Spleen (tissue), 11 donors: ENCODE data around the gene XKRX. TPM values are rescaled to one million over a fixed set of nuclear protein-coding genes. Genes with fewer than 3 reads are reported as not detected.
A peak's percentile ranks its signal among the peaks of the same experiment; 100 is the strongest.

Experiments used
- DNase-seq: peaks from one replicate; pipeline ENCODE4 v3.0.0-alpha.2; 2020
- H3K27ac ChIP-seq, 8 donors: fragments of 200-600 bp; sonication (generic) in 7 of 8; 1 replicate in 4 of 8; 2 replicates in 4 of 8; pipeline versions ENCODE4 v1.5.0 to v1.8.0; 2016 to 2021; ENCODE audit warnings: inconsistent platforms in 4 of 8, mild to moderate bottlenecking in 4 of 8, moderate library complexity in 1 of 8
- H3K27me3 ChIP-seq, 7 donors: fragments of 200-600 bp; sonication (generic) in 6 of 7; replicated peaks in 1 of 7; 1 replicate in 4 of 7; 2 replicates in 3 of 7; pipeline versions ENCODE4 v1.5.0 to v1.8.0; 2016 to 2021; ENCODE audit warnings: inconsistent platforms in 3 of 7, mild to moderate bottlenecking in 1 of 7
- H3K36me3 ChIP-seq, 6 donors: fragments of 200-600 bp; sonication (generic) in 5 of 6; 1 replicate in 4 of 6; 2 replicates in 2 of 6; pipeline versions ENCODE4 v1.5.0 to v1.8.0; 2016 to 2021; ENCODE audit warnings: inconsistent platforms in 2 of 6
- H3K4me1 ChIP-seq, 6 donors: fragments of 200-600 bp; sonication (generic) in 5 of 6; 1 replicate in 3 of 6; 2 replicates in 3 of 6; pipeline versions ENCODE4 v1.5.0 to v1.8.0; 2016 to 2021; ENCODE audit warnings: inconsistent platforms in 3 of 6
- H3K4me3 ChIP-seq, 8 donors: fragments of 200-600 bp; sonication (generic) in 7 of 8; 1 replicate in 4 of 8; 2 replicates in 4 of 8; pipeline versions ENCODE4 v1.5.0 to v1.8.0; 2016 to 2021; ENCODE audit warnings: inconsistent platforms in 4 of 8, mild to moderate bottlenecking in 4 of 8, moderate library complexity in 2 of 8
- H3K9me3 ChIP-seq, 8 donors: fragments of 200-600 bp; sonication (generic) in 7 of 8; 1 replicate in 4 of 8; 2 replicates in 4 of 8; pipeline versions ENCODE4 v1.5.0 to v1.8.0; 2016 to 2021; ENCODE audit warnings: inconsistent platforms in 4 of 8
- CTCF ChIP-seq, 11 experiments: fragments of 200-600 bp in 7 of 11; fragments of 450-650 bp in 4 of 11; sonication (generic) in 4 of 11; IDR thresholded peaks in 8 of 11; conservative IDR thresholded peaks in 3 of 11; 1 replicate in 7 of 11; 2 replicates in 4 of 11; pipeline versions ENCODE4 v1.4.0 to v1.8.0; 2016 to 2021; ENCODE audit warnings: antibody characterized with exemption in 11 of 11, inconsistent platforms in 4 of 11, mild to moderate bottlenecking in 1 of 11
- POLR2A ChIP-seq, 3 donors: fragments of 450-650 bp; IDR thresholded peaks; one replicate each; pipeline ENCODE4 v1.5.1; 2017; ENCODE audit warnings: antibody characterized with exemption in 3 of 3, mild to moderate bottlenecking in 1 of 3
- POLR2AphosphoS5 ChIP-seq, 3 donors: sonication (generic); formaldehyde crosslinking; IDR thresholded peaks; one replicate each; pipeline ENCODE4 v1.5.1; 2017; ENCODE audit warnings: antibody characterized with exemption in 3 of 3
- WGBS, 5 donors: extraction: QIAGEN DNeasy Blood & Tissue Kit in 3 of 5; methylation state at CpG; one replicate each; pipeline versions ENCODE4 v1.1.5 to v1.1.7; 2013 to 2018; 5-methylcytosine and 5-hydroxymethylcytosine counted together
- intact Hi-C: fragments of 100-400 bp; cut with DNase I; formaldehyde crosslinking; loops from one replicate; pipeline ENCODE4 v1.15.0; 2023; ENCODE audit warnings: low total_unique reads
- polyA plus RNA-seq, 3 donors: library from polyadenylated mRNA; stranded (reverse); fragments of 200-250 nt; gene quantifications; one replicate each; pipeline ENCODE4 v1.2.1, GENCODE V29; 2013
- total RNA-seq, 7 donors: library from RNA; depleted of rRNA in 3 of 7; stranded (reverse); fragments of >200 nt in 3 of 7; fragmentation: NEBNext Ultra II Directional in 4 of 7; extraction: Animal tissue kit (Norgen Biotek cat#: 25700) in 4 of 7; gene quantifications; one replicate each; pipeline versions ENCODE4 v1.1.0 to v1.2.1, GENCODE V29; 2016 to 2021
- donor health status: healthy with polysubstance abuse.
- donor health status: DM: no; HTN: no; CAD: no; lungs with moderate emphysema.
- donor health status: DM: no; HTN: no; CAD: no.
- donor health status: Bipolar disorder and iron deficiency.
- donor health status: healthy.
- donor health status: DM: no; HTN: no; CAD: no.
- donor health status: DM: yes; HTN: yes; CAD: no.

Gene XKRX
- total and polyA plus RNA-seq, 10 donors: 0.22 to 1.7 (median 1.00) TPM

- Histone ChIP-seq H3K27ac (no peak overlapping the region), H3K27me3 (peaks cover 0 to 5% (median 0%) of the 10 kb centered on the region in 7 donors), H3K9me3 (no peaks in the 10 kb centered on the region), H3K36me3 (no peaks in the 10 kb centered on the region), H3K4me1 (no peaks in the 10 kb centered on the region), H3K4me3 (no peak overlapping the region)
- intact Hi-C loops: no loop called here
- 43 to 87% (median 67%) methylated on average over 2 of the region's 2 CpGs for WGBS, 5 donors
- no peak for TF ChIP-seq POLR2A (IDR thresholded peaks at IDR 0.05)
- TF ChIP-seq POLR2AphosphoS5 (IDR thresholded peaks at IDR 0.05): no peak
- TF ChIP-seq CTCF (IDR thresholded peaks at IDR 0.05 in 8 of 11, conservative IDR thresholded peaks at IDR 0.05 in 3 of 11): no peak
- DNase-seq: no peak
Observed at GRCh38 chrX:100880368-100880767, 48.3 kb downstream of the XKRX start.

- Histone ChIP-seq H3K4me3 (no peak within 1 kb of the TSS), H3K27ac (no peak within 1 kb of the TSS), H3K27me3 (no peaks in the 10 kb centered on the region), H3K4me1 (no peaks in the 10 kb centered on the region), H3K36me3 (no peaks in the 10 kb centered on the region), H3K9me3 (no peaks in the 10 kb centered on the region)
- WGBS, 5 donors: 33 to 82% (median 55%) methylated on average over 2 of the region's 2 CpGs
- no peak for DNase-seq
- intact Hi-C loops: no loop called here
- TF ChIP-seq CTCF (IDR thresholded peaks at IDR 0.05 in 8 of 11, conservative IDR thresholded peaks at IDR 0.05 in 3 of 11): no peak
- no peak for TF ChIP-seq POLR2A (IDR thresholded peaks at IDR 0.05)
- TF ChIP-seq POLR2AphosphoS5 (IDR thresholded peaks at IDR 0.05): no peak
Observed at GRCh38 chrX:100874325-100874724, 54.4 kb downstream of the XKRX start, which contains the start of gene NOX1. Gene NOX1, minus strand, starts transcription at chrX:100874359. Its CDS starts 220 bp downstream, at chrX:100874139.

GRCh38 chrX:100871594-100872560 lies 56.8 kb downstream of the XKRX start:
- H3K27ac ChIP-seq: no peak overlapping the region
- TF ChIP-seq POLR2A (IDR thresholded peaks at IDR 0.05) (no peak), POLR2AphosphoS5 (IDR thresholded peaks at IDR 0.05) (no peak), CTCF (IDR thresholded peaks at IDR 0.05 in 8 of 11, conservative IDR thresholded peaks at IDR 0.05 in 3 of 11) (no peak)
- H3K27me3 ChIP-seq: no peaks in the 10 kb centered on the region
- no peak overlapping the region for H3K4me3 ChIP-seq
- H3K9me3 ChIP-seq: no peaks in the 10 kb centered on the region
- intact Hi-C loops: no loop called here
- no peak for DNase-seq
- no peaks in the 10 kb centered on the region for H3K36me3 ChIP-seq
- WGBS, 5 donors: 71 to 92% (median 85%) methylated on average over 9 of the region's 9 CpGs
- no peaks in the 10 kb centered on the region for H3K4me1 ChIP-seq

- Histone ChIP-seq H3K4me1 (no peaks in the 10 kb centered on the region), H3K27ac (peak overlapping the region in 1 of 8 donors; percentile 27), H3K4me3 (no peak overlapping the region), H3K9me3 (no peaks in the 10 kb centered on the region), H3K36me3 (no peaks in the 10 kb centered on the region), H3K27me3 (no peaks in the 10 kb centered on the region)
- TF ChIP-seq POLR2A (IDR thresholded peaks at IDR 0.05) (no peak), POLR2AphosphoS5 (IDR thresholded peaks at IDR 0.05) (no peak), CTCF (IDR thresholded peaks at IDR 0.05 in 8 of 11, conservative IDR thresholded peaks at IDR 0.05 in 3 of 11) (no peak)
- DNase-seq: no peak
- 63 to 82% (median 74%) methylated on average over 5 of the region's 5 CpGs for WGBS, 5 donors
- intact Hi-C loops: no loop called here
Observed at GRCh38 chrX:100870527-100870926, 58.2 kb downstream of the XKRX start.
